Measurements from ENCODE around the gene ELAPOR1. TPM values are rescaled to one million over a fixed set of nuclear protein-coding genes. Genes with fewer than 3 reads are reported as not detected.

ELAPOR1 gene
- 10 to 100 TPM in 1 of 4 donors, under 1 TPM in 2, not detected in 1; 0.08 to 18.8 (median 0.40) TPM for total RNA-seq

DNA sequence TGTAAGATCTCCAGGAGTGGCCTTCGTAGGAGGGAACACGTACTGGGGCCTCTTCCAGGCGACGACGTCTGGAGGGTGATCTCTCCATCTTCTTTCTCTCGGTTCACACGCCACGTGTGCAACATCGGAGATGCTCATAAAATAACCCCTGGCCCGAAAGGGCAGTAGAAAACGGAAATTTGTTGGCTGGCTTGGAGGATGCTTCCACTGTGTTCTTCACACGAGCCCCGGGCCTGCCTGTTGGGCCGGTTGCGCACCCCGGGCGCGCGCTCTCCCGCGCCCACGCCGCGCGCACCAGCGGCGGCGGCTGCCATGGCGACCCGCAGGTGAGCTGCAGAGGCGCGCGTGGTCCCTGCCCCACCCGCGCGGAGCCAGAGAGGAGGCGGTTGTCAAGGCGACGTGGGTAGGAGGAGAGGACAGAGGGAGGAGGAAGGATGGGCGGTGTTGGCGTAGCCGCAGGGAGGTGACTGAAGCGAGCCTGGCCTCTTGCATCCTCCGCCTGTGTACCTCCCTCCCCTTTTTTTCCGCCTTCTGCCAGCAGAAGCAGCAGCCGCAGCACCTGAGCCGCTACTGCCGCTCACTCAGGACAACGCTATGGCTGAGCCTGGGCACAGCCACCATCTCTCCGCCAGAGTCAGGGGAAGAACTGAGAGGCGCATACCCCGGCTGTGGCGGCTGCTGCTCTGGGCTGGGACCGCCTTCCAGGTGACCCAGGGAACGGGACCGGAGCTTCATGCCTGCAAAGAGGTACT is at the start of gene ELAPOR1:
Gene ELAPOR1, plus strand, starts transcription at position 526 of the 752 bp plus-strand sequence. Its CDS starts 69 bp downstream, at position 595.
- peak within 1 kb of the TSS in 1 of 4 donors; percentile 33 for H3K27ac ChIP-seq
- ATAC-seq = peak; percentile 32
- 0 to 13% methylated on average over 1 to 12 of the region's 56 CpGs for WGBS, 2 donors (ENCODE audit: low coverage in 1 of 2)
- H3K36me3 ChIP-seq = no peaks in the 10 kb centered on the region
- H3K4me3 ChIP-seq = peak within 1 kb of the TSS; percentile 17 to 47
- peaks cover 43% of the 10 kb centered on the region for H3K27me3 ChIP-seq
- H3K4me1 ChIP-seq = peaks cover 0 to 25% (median 11%) of the 10 kb centered on the region in 3 donors
- TF ChIP-seq POLR2A (IDR thresholded peaks at IDR 0.05) (no peak), EP300 (IDR thresholded peaks at IDR 0.05) (no peak), CTCF (IDR thresholded peaks at IDR 0.05) (no peak)
- H3K9me3 ChIP-seq = no peaks in the 10 kb centered on the region

GRCh38 chr1:109065137-109065536 is 48.8 kb upstream of the ELAPOR1 start:
- WGBS, 2 donors (ENCODE audit: low coverage in 1 of 2) = 88 to 94% methylated on average over 2 to 3 of the region's 3 CpGs
- H3K4me1 ChIP-seq = no peaks in the 10 kb centered on the region
- ATAC-seq = no peak
- H3K27ac ChIP-seq = no peak overlapping the region
- no peak overlapping the region for H3K4me3 ChIP-seq
- no peaks in the 10 kb centered on the region for H3K9me3 ChIP-seq
- H3K36me3 ChIP-seq = peaks cover 0 to 73% of the 10 kb centered on the region in 2 donors
- TF ChIP-seq EP300 (IDR thresholded peaks at IDR 0.05) (no peak), POLR2AphosphoS5 (IDR thresholded peaks at IDR 0.05) (no peak), POLR2A (IDR thresholded peaks at IDR 0.05) (no peak), CTCF (IDR thresholded peaks at IDR 0.05) (no peak)
- no peaks in the 10 kb centered on the region for H3K27me3 ChIP-seq

GRCh38 chr1:109067883-109068282 is 46.0 kb upstream of the ELAPOR1 start:
- 68 to 82% methylated on average over 4 to 7 of the region's 8 CpGs for WGBS, 2 donors (ENCODE audit: low coverage in 1 of 2)
- Histone ChIP-seq H3K4me3 (no peak overlapping the region), H3K9me3 (no peaks in the 10 kb centered on the region), H3K27me3 (no peaks in the 10 kb centered on the region), H3K36me3 (peaks cover 0 to 87% of the 10 kb centered on the region in 2 donors), H3K4me1 (no peaks in the 10 kb centered on the region), H3K27ac (no peak overlapping the region)
- TF ChIP-seq POLR2A (IDR thresholded peaks at IDR 0.05) (no peak), EP300 (IDR thresholded peaks at IDR 0.05) (no peak), CTCF (IDR thresholded peaks at IDR 0.05) (no peak), POLR2AphosphoS5 (IDR thresholded peaks at IDR 0.05) (no peak)
- ATAC-seq = no peak

DNA sequence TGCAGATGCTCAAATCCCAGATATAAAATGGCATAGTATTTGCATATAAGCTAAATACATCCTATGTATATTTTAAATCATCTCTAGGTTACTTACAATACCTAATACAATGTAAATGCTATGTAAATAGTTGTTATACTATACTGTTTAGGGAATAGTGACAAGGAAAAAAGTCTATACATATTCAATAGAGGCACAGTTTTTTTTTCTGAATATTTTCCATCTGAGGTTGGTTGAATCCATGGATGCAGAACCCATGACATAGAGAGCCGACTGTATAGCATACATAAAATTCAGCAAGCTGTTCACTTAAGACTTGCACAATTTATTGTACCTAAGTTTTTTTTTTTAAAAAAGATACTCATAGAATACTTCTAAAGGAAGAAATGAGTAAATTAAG is 44.6 kb upstream of the ELAPOR1 start:
- WGBS, 2 donors (ENCODE audit: low coverage in 1 of 2) = 78 to 86% methylated on average over 1 of the region's 1 CpG
- ATAC-seq = no peak
- no peak for TF ChIP-seq CTCF (IDR thresholded peaks at IDR 0.05)
- TF ChIP-seq POLR2AphosphoS5 (IDR thresholded peaks at IDR 0.05) = no peak
- TF ChIP-seq POLR2A (IDR thresholded peaks at IDR 0.05) = no peak
- no peak for TF ChIP-seq EP300 (IDR thresholded peaks at IDR 0.05)
- H3K4me1 ChIP-seq = peaks cover 0 to 9% (median 0%) of the 10 kb centered on the region in 3 donors
- H3K4me3 ChIP-seq = no peak overlapping the region
- H3K27ac ChIP-seq = no peak overlapping the region
- H3K27me3 ChIP-seq = no peaks in the 10 kb centered on the region
- H3K9me3 ChIP-seq = no peaks in the 10 kb centered on the region
- peaks cover 0 to 83% of the 10 kb centered on the region in 2 donors for H3K36me3 ChIP-seq

Data from gastroesophageal sphincter (tissue), 4 donors.